Cardiac fibroblast (primary cell): ENCODE data around the gene STARD9.
A peak's percentile ranks its signal among the peaks of the same experiment; 100 is the strongest.
"Not testable (repeated sequence)": the region's sequence is repeated elsewhere in the genome, so short reads cannot be mapped to it uniquely, and the experiment has no call there.

Source experiments
- DNase-seq, 2 donors: peaks; one replicate each; pipeline versions ENCODE4 v3.0.0 to v3.0.0-alpha.2; 2010; ENCODE audit warnings: low read depth in 2 of 2
- H3K4me3 ChIP-seq, 2 donors: replicated peaks in 1 of 2; 1 replicate in 1 of 2; 2 replicates in 1 of 2; pipeline ENCODE4 v1.5.1; 2011; ENCODE audit warnings: low read depth in 2 of 2, low read length in 2 of 2, mild to moderate bottlenecking in 2 of 2, moderate library complexity in 1 of 2
- CTCF ChIP-seq: IDR thresholded peaks from one replicate; pipeline ENCODE4 v1.5.1; 2011; ENCODE audit warnings: low read depth, mild to moderate bottlenecking, low read length, inconsistent platforms

Gene STARD9

DNA sequence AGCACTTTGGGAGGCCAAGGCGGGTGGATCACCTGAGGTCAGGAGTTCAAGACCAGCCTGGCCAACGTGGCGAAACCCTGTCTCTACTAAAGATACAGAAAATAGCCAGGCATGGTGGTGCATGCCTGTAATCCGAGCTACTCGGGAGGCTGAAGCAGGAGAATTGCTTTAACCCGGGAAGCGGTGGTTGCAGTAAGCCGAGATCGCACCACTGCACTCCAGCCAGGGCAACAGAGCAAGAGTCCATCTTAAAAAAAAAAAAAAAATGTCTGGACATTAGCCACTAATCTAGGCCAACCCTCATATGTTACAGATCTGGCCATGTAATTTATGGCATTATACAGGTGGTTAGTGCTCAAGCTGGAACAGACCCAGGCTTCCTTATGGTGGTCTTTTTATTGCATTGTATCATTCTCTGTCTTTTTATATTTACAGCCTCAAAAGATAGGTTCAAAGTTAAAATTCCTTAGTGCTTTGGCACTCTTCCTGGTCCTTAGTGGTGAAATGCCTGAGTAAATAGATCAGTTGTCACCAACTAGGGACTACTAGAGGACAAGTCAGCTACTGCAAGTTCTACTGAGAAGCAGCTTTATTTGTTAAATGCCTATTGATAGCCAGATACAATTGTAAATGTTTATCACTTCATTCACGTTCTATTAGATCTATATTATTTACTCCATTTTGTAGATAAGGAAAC, 16.0 kb downstream of the STARD9 start:
- TF ChIP-seq CTCF = peak; percentile 41
- no peak overlapping the region for H3K4me3 ChIP-seq
- peak; percentile 50 to 66 for DNase-seq

GRCh38 chr15:42592716-42593115, 17.3 kb downstream of the STARD9 start:
- TF ChIP-seq CTCF = no peak
- DNase-seq = no peak
- no peak overlapping the region for H3K4me3 ChIP-seq

GRCh38 chr15:42593143-42593542, 17.7 kb downstream of the STARD9 start:
- no peak overlapping the region for H3K4me3 ChIP-seq

GRCh38 chr15:42594095-42594494, 18.7 kb downstream of the STARD9 start:
- H3K4me3 ChIP-seq = no peak overlapping the region
- DNase-seq = peak in 1 of 2 donors; percentile 8
- TF ChIP-seq CTCF = no peak

More at GRCh38 chr15:42593143-42593542, 17.7 kb downstream of the STARD9 start:
- peak in 1 of 2 donors; percentile 35 for DNase-seq
- TF ChIP-seq CTCF = no peak

- peak in 1 of 2 donors; percentile 60 for DNase-seq
- no peak for TF ChIP-seq CTCF
- H3K4me3 ChIP-seq = no peak overlapping the region
These were observed 20.3 kb downstream of the STARD9 start for GRCh38 chr15:42595626-42596240.

DNA sequence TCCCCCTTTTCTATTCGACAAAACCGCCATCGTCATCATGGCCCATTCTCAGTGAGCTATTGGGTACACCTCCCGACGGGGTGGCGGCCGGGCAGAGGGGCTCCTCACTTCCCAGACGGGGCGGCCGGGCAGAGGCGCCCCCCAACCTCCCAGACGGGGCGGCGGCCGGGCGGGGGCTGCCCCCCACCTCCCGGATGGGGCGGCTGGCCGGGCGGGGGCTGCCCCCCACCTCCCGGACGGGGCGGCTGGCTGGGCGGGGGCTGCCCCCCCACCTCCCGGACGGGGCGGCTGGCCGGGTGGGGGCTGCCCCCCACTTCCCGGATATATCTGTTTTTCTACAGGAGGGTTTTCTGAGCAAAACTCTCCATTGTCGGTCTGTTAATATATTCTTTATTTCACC, 25.9 kb downstream of the STARD9 start:
- H3K4me3 ChIP-seq, DNase-seq: not testable (repeated sequence)

GRCh38 chr15:42602501-42602900, 27.1 kb downstream of the STARD9 start:
- no peak overlapping the region for H3K4me3 ChIP-seq
- no peak for DNase-seq
- TF ChIP-seq CTCF = no peak
